ENCODE data around the gene SHISA8.
"Not testable (repeated sequence)": the region's sequence is repeated elsewhere in the genome, so short reads cannot be mapped to it uniquely, and the experiment has no call there.

The SHISA8 gene

GRCh38 chr22:41915035-41915785, at the start of gene SHISA8:
Gene SHISA8 (minus strand): TSS chr22:41915074. CDS start chr22:41914667, 407 bp downstream.
- DNase-seq: peak in 1 of 2 experiments; percentile 70

GRCh38 chr22:41964112-41964491, 49.2 kb upstream of the SHISA8 start:
- DNase-seq: no peak

GRCh38 chr22:41963453-41964111, 48.7 kb upstream of the SHISA8 start:
- DNase-seq: no peak

GRCh38 chr22:41957941-41958556, 43.2 kb upstream of the SHISA8 start:
- DNase-seq: no peak

- DNase-seq: no peak
Observed at GRCh38 chr22:41952713-41953112, 37.8 kb upstream of the SHISA8 start.

GRCh38 chr22:41951898-41952474, 37.1 kb upstream of the SHISA8 start, which contains the start of gene SMIM45:
Gene SMIM45 (plus strand): TSS chr22:41952150.
- DNase-seq: no peak

GRCh38 chr22:41949297-41949965, 34.6 kb upstream of the SHISA8 start:
- no peak for DNase-seq

GRCh38 chr22:41948928-41949296, 34.0 kb upstream of the SHISA8 start:
- not testable (repeated sequence) for DNase-seq

GRCh38 chr22:41948142-41948541, 33.3 kb upstream of the SHISA8 start:
- DNase-seq: no peak

- DNase-seq: no peak
Observed at GRCh38 chr22:41947424-41948080, 32.7 kb upstream of the SHISA8 start.

- DNase-seq: peak; percentile 97 to 98
Observed at GRCh38 chr22:41946629-41947423, 32.0 kb upstream of the SHISA8 start, which contains the start of gene CENPM. Gene CENPM (minus strand): TSS chr22:41947152. CDS start chr22:41947076, 76 bp downstream.

- DNase-seq: peak; percentile 55 to 60
Observed at GRCh38 chr22:41943661-41944209, 28.9 kb upstream of the SHISA8 start.

GRCh38 chr22:41940832-41941765, 26.2 kb upstream of the SHISA8 start:
- DNase-seq: peak; percentile 87 to 90

GRCh38 chr22:41939981-41940831, 25.3 kb upstream of the SHISA8 start:
- DNase-seq: peak; percentile 95

GRCh38 chr22:41936894-41937169, 22.0 kb upstream of the SHISA8 start:
- DNase-seq: no peak

- DNase-seq: no peak
Observed at GRCh38 chr22:41935509-41935908, 20.6 kb upstream of the SHISA8 start.

GRCh38 chr22:41935015-41935351, 20.1 kb upstream of the SHISA8 start:
- DNase-seq: no peak

- DNase-seq: no peak
Observed at GRCh38 chr22:41934284-41935014, 19.6 kb upstream of the SHISA8 start.
